HG03175 (cell line): ENCODE data around the gene BHLHE40.

Source experiments
- ATAC-seq: cut with Tn5 transposase; IDR thresholded peaks from one replicate; pipeline ENCODE4 v1.9.1; 2021; ENCODE audit warnings: mild to moderate bottlenecking, moderate library complexity; ENCODE audit not compliant: unreplicated experiment

The BHLHE40 gene

DNA sequence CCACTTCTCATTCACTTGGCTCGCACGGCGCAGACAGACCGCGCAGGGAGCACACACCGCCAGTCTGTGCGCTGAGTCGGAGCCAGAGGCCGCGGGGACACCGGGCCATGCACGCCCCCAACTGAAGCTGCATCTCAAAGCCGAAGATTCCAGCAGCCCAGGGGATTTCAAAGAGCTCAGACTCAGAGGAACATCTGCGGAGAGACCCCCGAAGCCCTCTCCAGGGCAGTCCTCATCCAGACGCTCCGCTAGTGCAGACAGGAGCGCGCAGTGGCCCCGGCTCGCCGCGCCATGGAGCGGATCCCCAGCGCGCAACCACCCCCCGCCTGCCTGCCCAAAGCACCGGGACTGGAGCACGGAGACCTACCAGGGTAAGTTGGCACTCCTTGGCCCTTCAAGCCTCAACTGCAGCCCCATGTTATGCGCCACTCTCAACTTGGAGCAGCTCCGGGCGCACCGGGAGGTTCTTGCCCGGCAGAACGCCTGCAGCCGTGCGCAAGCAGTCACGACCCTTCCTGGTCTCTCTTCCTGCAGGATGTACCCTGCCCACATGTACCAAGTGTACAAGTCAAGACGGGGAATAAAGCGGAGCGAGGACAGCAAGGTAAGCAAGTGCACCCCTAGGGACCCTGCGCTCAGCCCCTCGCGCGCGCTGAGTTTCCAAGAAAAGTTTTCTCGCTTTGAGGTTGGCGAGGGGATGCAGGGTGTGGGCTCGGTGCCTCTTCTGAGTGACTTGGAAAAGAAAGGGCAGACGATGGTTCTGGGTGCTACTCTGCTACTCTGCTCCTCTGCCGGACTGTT, at the start of gene BHLHE40:
Gene BHLHE40, plus strand, starts transcription at position 10 of the 801 bp plus-strand sequence. Its CDS starts 282 bp downstream, at position 292.
- peak; percentile 3 for ATAC-seq

GRCh38 chr3:4930501-4930900, 48.7 kb upstream of the BHLHE40 start:
- ATAC-seq: no peak

GRCh38 chr3:4934050-4934449, 45.2 kb upstream of the BHLHE40 start:
- ATAC-seq: no peak

GRCh38 chr3:4935347-4935746, 43.9 kb upstream of the BHLHE40 start:
- ATAC-seq: peak; percentile 62

DNA sequence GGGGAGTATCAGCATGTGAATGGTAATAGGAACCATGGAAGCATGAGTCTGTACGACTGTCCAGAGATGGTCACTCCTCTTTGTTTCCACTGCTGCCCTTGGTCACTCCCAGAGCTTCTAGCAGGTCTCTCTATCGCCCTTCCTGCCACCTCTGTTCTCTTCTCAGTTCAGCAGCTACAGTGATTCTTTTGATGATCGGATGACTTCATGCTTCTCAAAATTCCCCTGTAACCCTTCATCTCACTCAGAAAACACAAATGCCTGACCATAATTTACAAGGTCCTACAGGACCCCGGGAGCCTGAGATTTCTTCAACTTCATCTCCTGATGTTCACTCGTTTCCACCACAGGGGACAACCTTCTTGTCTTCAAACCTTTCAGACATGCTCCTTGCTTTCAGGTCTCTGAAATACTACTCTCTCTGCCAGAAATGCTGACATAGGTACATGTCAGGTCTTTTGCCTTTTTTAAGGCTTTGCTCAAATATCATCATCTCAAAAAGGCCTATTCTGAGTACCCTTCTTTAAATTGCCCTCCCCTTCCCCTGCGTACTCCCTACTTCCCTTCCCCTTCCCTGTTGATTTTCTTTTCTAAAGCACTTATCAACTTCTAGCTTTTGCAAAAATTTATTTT, 42.1 kb upstream of the BHLHE40 start:
- no peak for ATAC-seq

GRCh38 chr3:4938281-4938982, 40.8 kb upstream of the BHLHE40 start:
- no peak for ATAC-seq

GRCh38 chr3:4939276-4939675, 40.0 kb upstream of the BHLHE40 start:
- no peak for ATAC-seq

DNA sequence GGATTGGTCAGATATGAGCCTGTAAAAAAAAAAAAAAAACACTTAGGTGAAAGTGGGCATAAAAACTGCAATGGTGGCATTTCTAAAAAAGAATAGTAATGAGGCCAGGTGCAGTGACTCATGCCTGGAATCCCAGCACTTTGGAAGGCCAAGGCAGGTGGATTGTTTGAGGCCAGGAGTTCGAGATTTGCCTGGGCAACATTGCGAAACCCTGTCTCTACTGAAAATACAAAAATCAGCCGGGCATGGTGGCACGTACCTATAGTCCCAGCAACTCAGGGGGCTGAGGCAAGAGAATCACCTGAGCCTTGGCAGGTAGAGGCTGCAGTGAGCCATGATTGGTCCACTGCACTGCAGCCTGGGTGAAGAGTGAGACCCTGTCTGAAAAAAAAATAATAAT, 38.3 kb upstream of the BHLHE40 start:
- no peak for ATAC-seq

DNA sequence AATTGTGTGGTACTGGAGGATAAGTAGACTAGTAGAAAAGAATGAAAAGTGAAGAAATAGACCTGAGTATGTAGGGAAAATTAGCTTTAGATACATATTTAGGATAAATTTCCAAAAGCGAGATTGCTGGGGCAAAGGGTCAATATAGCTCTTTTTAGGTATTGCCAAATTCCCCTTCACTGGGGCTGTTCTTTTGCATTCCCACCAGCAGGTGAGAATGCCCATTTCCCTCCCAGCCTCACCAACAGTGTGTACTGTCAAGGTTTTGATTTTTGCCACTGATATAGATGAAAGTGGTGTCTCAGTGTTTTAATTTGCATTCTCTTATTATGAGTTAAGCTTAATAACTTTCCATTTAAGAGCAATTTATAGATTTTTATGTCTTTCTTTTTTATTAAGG, 35.7 kb upstream of the BHLHE40 start:
- peak; percentile 49 for ATAC-seq

DNA sequence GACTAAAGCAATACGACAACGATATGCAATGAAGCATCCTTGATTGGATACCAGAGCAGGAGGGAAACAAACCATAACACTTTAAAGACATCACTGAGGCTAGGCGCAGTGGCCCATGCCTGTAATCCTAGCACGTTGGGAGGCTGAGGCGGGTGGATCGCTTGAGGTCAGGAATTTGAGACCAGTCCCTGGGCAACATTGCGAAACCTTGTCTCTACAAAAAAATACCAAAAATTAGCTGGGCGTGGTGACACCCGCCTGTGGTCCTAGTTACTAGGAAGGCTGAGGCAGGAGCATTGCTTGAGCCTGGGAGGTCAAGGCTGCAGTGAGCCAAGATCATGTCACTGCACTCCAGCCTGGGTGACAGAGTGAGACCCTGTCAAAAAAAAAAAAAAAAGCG, 33.9 kb upstream of the BHLHE40 start:
- no peak for ATAC-seq

DNA sequence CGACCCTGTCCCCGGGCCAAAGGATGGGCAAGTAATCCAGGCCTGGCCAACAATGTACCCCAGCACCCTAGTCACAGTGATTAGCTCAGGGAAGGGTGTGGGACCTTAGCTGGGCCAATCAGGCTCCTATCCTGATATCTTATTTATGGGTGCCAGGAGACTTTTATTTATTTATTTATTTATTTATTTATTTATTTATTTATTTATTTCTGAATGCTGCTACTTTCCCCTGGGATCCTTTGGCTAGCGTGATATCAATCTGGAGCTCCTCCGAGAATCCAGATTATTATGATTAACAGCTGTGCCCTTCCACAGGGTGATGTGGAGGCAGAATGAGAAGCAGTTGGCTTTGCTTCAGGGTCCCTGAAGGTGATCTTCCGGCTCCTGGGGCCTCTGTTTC, 32.2 kb upstream of the BHLHE40 start:
- no peak for ATAC-seq

GRCh38 chr3:4948395-4948794, 30.8 kb upstream of the BHLHE40 start:
- no peak for ATAC-seq

- no peak for ATAC-seq
Measured at GRCh38 chr3:4949004-4949403, 30.2 kb upstream of the BHLHE40 start.

DNA sequence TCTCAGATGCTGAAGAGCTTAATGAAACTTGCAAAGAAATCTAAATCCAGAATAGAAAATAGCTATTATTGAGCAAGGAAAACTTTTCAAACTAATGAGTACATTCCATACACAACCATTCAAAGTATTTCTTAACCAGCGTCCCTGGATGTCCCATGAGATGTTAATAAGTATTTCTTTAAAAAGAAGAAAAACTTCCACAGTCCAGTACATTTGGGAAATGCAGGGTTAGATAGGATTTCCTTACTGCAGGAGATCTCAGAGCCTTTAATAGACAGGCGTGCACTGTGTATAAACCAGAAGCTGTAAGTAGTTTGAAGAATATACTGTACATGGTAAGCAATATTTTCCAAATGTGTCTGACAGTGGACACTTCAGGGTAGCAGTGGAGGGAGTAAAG, 29.6 kb upstream of the BHLHE40 start:
- no peak for ATAC-seq

DNA sequence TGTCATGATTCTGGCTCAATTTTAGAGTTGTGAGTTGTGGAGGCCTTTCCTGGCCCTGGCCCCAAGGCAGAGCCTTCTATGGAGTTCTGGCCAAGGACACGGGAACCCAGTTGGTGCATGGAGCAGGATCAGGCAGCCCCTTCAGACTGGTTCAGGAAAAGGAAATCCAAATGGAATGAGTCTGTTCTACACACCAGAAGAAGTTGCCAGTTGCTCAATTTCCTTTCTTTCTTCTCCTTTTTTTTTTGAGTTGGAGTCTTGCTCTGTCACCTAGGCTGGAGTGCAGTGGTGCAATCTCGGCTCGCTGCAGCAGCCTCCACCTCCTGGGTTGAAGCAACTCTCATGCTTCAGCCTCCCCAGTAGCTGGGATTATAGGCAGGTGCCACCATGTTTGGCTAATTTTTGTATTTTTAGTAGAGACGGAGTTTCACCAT, 28.9 kb upstream of the BHLHE40 start:
- ATAC-seq: no peak

GRCh38 chr3:4950948-4951347, 28.3 kb upstream of the BHLHE40 start:
- ATAC-seq: no peak

DNA sequence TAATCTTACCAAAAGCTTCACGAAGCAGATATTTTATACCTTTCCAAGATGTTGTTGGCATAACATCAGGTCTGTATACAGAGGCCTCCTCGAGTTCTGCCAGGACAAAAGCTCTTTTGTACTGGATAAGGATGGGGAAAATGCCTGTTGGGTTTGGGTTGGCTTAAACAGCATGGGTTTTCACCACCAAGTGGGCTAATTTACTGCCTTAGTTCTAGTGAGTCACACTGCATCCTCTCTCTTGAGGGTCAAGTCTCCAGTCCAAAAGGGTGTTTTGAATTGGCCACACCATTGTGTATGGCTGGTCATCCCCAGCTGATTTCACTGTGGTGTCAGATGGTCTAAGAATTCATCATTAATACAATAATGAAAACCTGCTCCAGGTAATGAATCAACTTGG, 26.1 kb upstream of the BHLHE40 start:
- no peak for ATAC-seq

- ATAC-seq: no peak
Measured at GRCh38 chr3:4954256-4955000, 24.8 kb upstream of the BHLHE40 start.

DNA sequence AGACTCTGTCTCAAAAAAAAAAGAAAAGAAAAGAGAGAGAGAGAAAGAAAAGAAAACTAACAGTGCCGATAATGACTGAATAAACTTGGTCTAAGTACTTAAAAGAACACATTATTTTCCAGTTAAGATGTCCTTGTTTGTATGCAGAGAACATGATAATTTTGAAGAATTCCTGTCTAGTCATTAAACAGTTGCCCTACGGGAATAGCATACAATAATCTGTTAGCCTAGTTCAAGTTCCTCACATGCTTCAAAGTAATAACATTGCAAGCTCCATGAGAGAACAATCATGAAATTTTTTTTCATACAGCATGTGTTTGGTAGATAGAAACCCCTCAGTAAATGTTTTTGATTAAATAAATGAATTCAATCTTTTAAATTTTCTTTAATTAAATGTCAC, 23.1 kb upstream of the BHLHE40 start:
- ATAC-seq: no peak

DNA sequence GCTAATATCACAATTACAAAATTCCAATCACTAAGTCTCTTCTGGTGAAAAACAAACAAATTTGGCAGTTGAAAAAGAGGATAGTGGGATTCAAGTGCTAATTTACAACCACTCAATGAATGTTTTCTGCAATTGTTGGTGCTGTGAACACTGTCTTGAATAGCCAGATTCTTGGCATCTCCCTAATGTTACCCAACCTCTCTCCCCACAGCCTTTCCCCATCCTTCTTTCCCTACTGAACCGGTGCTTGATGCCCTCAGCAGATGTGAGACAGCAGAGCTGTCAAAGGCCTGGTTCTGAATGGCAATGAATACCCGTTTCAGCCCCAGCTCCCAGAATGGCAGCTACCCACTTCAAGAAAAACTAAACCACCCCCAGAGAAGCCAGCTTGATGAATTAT, 22.5 kb upstream of the BHLHE40 start:
- ATAC-seq: no peak

DNA sequence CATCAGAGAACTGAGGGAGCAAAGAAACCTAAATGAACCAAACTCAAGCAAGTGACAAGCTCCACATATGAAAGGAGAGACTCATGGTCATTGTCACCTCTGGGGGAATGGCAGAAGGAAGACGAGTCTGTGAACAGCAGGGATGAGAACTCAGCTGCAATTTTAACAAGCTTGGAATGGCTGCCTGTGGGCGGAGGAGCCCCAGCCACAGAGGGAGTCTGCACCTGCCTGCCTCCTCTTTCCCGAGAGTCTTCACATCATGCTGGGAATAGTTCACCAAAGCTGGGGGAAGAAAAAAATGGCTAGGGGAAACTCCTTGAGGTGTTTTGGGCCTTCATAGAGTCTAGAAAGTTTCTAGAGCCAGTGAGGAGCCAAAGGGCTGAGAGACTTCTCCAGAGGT, 21.3 kb upstream of the BHLHE40 start:
- no peak for ATAC-seq
